GM18511 (cell line): ENCODE data around the gene PNP.
"Not testable (repeated sequence)": the region's sequence is repeated elsewhere in the genome, so short reads cannot be mapped to it uniquely, and the experiment has no call there.

Source experiments
- ATAC-seq: cut with Tn5 transposase; IDR thresholded peaks from one replicate; pipeline ENCODE4 v1.9.1; 2021; ENCODE audit warnings: mild to moderate bottlenecking, moderate library complexity; ENCODE audit not compliant: unreplicated experiment

The PNP gene

GRCh38 chr14:20469242-20469889 is at the start of gene PNP:
PNP (plus strand) TSS chr14:20469406; CDS start chr14:20469525, 119 bp downstream.
- ATAC-seq, result peak; percentile 97

- no peak for ATAC-seq
Measured at GRCh38 chr14:20419419-20419818, 49.8 kb upstream of the PNP start.

GRCh38 chr14:20421267-20421666 is 47.9 kb upstream of the PNP start:
- no peak for ATAC-seq

- no peak for ATAC-seq
Measured at GRCh38 chr14:20422886-20423285, 46.3 kb upstream of the PNP start.

GRCh38 chr14:20424851-20425250 is 44.4 kb upstream of the PNP start:
- no peak for ATAC-seq

- ATAC-seq, result peak; percentile 86
Measured at GRCh38 chr14:20427231-20428009, 41.8 kb upstream of the PNP start.

GRCh38 chr14:20428010-20428365 is 41.2 kb upstream of the PNP start:
- ATAC-seq, result peak; percentile 43

GRCh38 chr14:20428802-20429201 is 40.4 kb upstream of the PNP start:
- no peak for ATAC-seq

- ATAC-seq, result no peak
Measured at GRCh38 chr14:20429801-20430669, 39.2 kb upstream of the PNP start.

GRCh38 chr14:20434701-20435581 is 34.3 kb upstream of the PNP start:
- no peak for ATAC-seq

- no peak for ATAC-seq
Measured at GRCh38 chr14:20435582-20436362, 33.4 kb upstream of the PNP start, which contains the start of gene KLHL33. KLHL33 (minus strand) TSS chr14:20436166; CDS start chr14:20435811, 355 bp downstream.

- no peak for ATAC-seq
Measured at GRCh38 chr14:20436363-20436755, 32.8 kb upstream of the PNP start.

- peak; percentile 52 for ATAC-seq
Measured at GRCh38 chr14:20438664-20439063, 30.5 kb upstream of the PNP start.

- peak; percentile 11 for ATAC-seq
Measured at GRCh38 chr14:20440465-20440864, 28.7 kb upstream of the PNP start.

- ATAC-seq, result peak; percentile 87
Measured at GRCh38 chr14:20440882-20441281, 28.3 kb upstream of the PNP start.

- ATAC-seq, result no peak
Measured at GRCh38 chr14:20441461-20441860, 27.7 kb upstream of the PNP start.

- not testable (repeated sequence) for ATAC-seq
Measured at GRCh38 chr14:20443650-20444049, 25.6 kb upstream of the PNP start.

GRCh38 chr14:20446889-20447288 is 22.3 kb upstream of the PNP start:
- no peak for ATAC-seq

- not testable (repeated sequence) for ATAC-seq
Measured at GRCh38 chr14:20452831-20453230, 16.4 kb upstream of the PNP start.
